ENCODE data around the gene STUM.

STUM gene

GRCh38 chr1:226545836-226546596 lies 2.5 kb upstream of the STUM start:
- Histone ChIP-seq H3K9me3 (ENCODE audit: control insufficient read depth, insufficient read depth, low read length) (no peaks in the 10 kb centered on the region), H3K9ac (ENCODE audit: low read depth, low read length) (no peak overlapping the region), H3K36me3 (ENCODE audit: insufficient read depth, low read length) (no peaks in the 10 kb centered on the region), H3K4me1 (ENCODE audit: insufficient read depth, low read length) (no peaks in the 10 kb centered on the region; the same call in 1 of the 2 replicates)

GRCh38 chr1:226546926-226547325 lies 1.6 kb upstream of the STUM start:
- no peaks in the 10 kb centered on the region; the same call in 1 of the 2 replicates for H3K4me1 ChIP-seq (ENCODE audit: insufficient read depth, low read length)
- no peaks in the 10 kb centered on the region for H3K9me3 ChIP-seq (ENCODE audit: control insufficient read depth, insufficient read depth, low read length)
- no peak overlapping the region for H3K9ac ChIP-seq (ENCODE audit: low read depth, low read length)
- no peaks in the 10 kb centered on the region for H3K36me3 ChIP-seq (ENCODE audit: insufficient read depth, low read length)

DNA sequence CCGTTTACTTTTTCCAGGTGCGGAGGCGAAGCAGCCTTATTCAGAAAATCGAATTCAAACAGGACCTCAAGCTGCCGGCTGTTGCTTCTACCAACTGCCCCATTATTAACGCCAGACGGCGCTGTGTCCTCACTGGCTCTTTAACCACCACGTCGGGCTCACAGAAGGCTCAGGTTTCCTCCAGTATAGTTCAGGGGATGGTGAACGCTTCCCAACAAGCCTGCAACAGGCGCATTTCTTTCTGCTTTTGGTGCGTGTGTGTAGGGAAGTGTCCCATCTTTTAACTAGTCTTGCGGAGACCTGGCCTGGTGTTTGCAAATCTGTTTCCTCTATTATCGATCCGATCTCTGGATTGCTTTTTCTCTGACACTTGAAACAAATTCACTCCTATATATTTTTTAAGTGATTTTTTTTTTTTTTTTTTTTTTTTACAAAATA lies 791 bp upstream of the STUM start:
- no peaks in the 10 kb centered on the region for H3K9me3 ChIP-seq (ENCODE audit: control insufficient read depth, insufficient read depth, low read length)
- no peaks in the 10 kb centered on the region; the same call in 1 of the 2 replicates for H3K4me1 ChIP-seq (ENCODE audit: insufficient read depth, low read length)
- H3K36me3 ChIP-seq (ENCODE audit: insufficient read depth, low read length), result no peaks in the 10 kb centered on the region
- peak overlapping the region; percentile 67; the same call in 1 of the 2 replicates for H3K9ac ChIP-seq (ENCODE audit: low read depth, low read length)

DNA sequence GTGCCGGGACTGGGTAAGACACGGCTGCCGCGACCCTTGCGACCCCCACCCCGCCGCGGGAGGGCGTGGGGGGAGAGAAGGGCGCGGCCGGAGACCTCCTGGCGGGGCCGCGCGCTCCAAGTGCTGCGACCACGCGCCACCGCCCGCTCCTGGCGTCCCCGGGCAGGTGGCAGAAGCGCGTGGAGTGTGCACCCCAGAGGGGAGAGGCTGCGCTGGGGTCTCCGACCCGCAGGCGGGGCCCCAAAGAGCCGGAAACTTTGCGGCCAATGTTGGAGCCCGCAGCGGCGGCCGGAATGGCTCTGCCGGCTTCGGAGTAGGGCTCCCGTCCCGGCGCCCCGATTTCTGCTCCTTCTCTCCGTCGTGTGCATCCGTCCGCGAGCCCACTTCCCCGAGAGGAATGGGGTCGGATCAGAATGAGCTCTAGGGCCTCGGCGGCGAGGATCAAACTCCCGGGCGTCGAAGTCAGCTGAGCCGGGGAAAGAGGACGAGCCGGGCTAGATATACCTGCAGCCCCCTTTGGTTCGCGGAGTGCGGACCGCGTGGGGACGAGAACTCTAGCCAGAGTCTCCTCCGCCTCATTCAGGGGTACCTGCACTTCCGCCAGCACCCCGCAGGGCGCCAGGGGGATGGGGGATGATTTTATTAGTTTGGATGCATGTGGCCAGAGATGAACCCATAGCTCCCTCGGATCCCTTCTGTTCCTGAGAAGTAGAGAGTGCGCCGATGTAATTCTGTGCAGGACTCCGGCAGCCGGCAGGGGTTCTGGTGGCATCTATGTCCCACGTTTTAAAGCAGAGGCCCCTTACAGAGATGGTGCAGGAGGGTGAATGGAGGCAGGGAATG lies 751 bp downstream of the STUM start:
- peak overlapping the region; percentile 55; the same call in 1 of the 2 replicates for H3K9ac ChIP-seq (ENCODE audit: low read depth, low read length)
- H3K36me3 ChIP-seq (ENCODE audit: insufficient read depth, low read length), result no peaks in the 10 kb centered on the region
- no peaks in the 10 kb centered on the region; the same call in 1 of the 2 replicates for H3K4me1 ChIP-seq (ENCODE audit: insufficient read depth, low read length)
- no peaks in the 10 kb centered on the region for H3K9me3 ChIP-seq (ENCODE audit: control insufficient read depth, insufficient read depth, low read length)

GRCh38 chr1:226549937-226550671 lies 1.5 kb downstream of the STUM start:
- H3K9me3 ChIP-seq (ENCODE audit: control insufficient read depth, insufficient read depth, low read length), result no peaks in the 10 kb centered on the region

GRCh38 chr1:226550672-226551041 lies 2.1 kb downstream of the STUM start:
- H3K36me3 ChIP-seq (ENCODE audit: insufficient read depth, low read length), result no peaks in the 10 kb centered on the region
- H3K4me1 ChIP-seq (ENCODE audit: insufficient read depth, low read length), result no peaks in the 10 kb centered on the region; the same call in 1 of the 2 replicates
- no peaks in the 10 kb centered on the region for H3K9me3 ChIP-seq (ENCODE audit: control insufficient read depth, insufficient read depth, low read length)
- H3K9ac ChIP-seq (ENCODE audit: low read depth, low read length), result no peak overlapping the region

More at GRCh38 chr1:226549937-226550671, 1.5 kb downstream of the STUM start:
- Histone ChIP-seq H3K4me1 (ENCODE audit: insufficient read depth, low read length) (no peaks in the 10 kb centered on the region; the same call in 1 of the 2 replicates), H3K36me3 (ENCODE audit: insufficient read depth, low read length) (no peaks in the 10 kb centered on the region), H3K9ac (ENCODE audit: low read depth, low read length) (peak overlapping the region; percentile 55; the same call in 1 of the 2 replicates)

DNA sequence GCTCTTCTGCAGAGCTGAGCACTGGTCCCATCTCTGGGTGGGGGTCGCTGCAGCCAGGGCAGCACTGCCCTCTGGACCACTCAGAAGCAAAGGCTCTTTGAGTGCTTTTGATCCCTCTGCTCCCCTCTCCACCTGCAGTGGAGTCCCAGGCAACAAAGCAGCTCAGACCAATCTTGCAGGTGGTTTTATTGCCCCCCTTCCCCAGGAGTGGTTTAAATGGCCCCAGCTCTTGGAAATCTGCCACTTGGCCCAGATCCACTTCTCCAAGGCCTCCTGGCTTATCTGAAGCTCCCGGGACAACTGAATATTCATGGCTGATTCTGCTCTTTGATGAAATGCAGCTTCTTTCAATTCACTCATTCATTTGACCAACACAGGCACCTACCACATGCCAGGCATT lies 2.7 kb downstream of the STUM start:
- Histone ChIP-seq H3K4me1 (ENCODE audit: insufficient read depth, low read length) (no peaks in the 10 kb centered on the region; the same call in 1 of the 2 replicates), H3K9ac (ENCODE audit: low read depth, low read length) (no peak overlapping the region), H3K9me3 (ENCODE audit: control insufficient read depth, insufficient read depth, low read length) (no peaks in the 10 kb centered on the region)

GRCh38 chr1:226552061-226552460 lies 3.5 kb downstream of the STUM start:
- H3K9me3 ChIP-seq (ENCODE audit: control insufficient read depth, insufficient read depth, low read length), result no peaks in the 10 kb centered on the region
- H3K4me1 ChIP-seq (ENCODE audit: insufficient read depth, low read length), result no peaks in the 10 kb centered on the region; the same call in 1 of the 2 replicates
- H3K9ac ChIP-seq (ENCODE audit: low read depth, low read length), result no peak overlapping the region
- H3K36me3 ChIP-seq (ENCODE audit: insufficient read depth, low read length), result no peaks in the 10 kb centered on the region

More for the DNA sequence above, 2.7 kb downstream of the STUM start:
- no peaks in the 10 kb centered on the region for H3K36me3 ChIP-seq (ENCODE audit: insufficient read depth, low read length)

GRCh38 chr1:226553266-226553923 lies 4.8 kb downstream of the STUM start:
- H3K9ac ChIP-seq (ENCODE audit: low read depth, low read length), result no peak overlapping the region
- no peaks in the 10 kb centered on the region for H3K36me3 ChIP-seq (ENCODE audit: insufficient read depth, low read length)
- H3K4me1 ChIP-seq (ENCODE audit: insufficient read depth, low read length), result no peaks in the 10 kb centered on the region; the same call in 1 of the 2 replicates
- no peaks in the 10 kb centered on the region for H3K9me3 ChIP-seq (ENCODE audit: control insufficient read depth, insufficient read depth, low read length)

GRCh38 chr1:226553924-226554282 lies 5.3 kb downstream of the STUM start:
- Histone ChIP-seq H3K9ac (ENCODE audit: low read depth, low read length) (no peak overlapping the region), H3K4me1 (ENCODE audit: insufficient read depth, low read length) (no peaks in the 10 kb centered on the region; the same call in 1 of the 2 replicates), H3K9me3 (ENCODE audit: control insufficient read depth, insufficient read depth, low read length) (no peaks in the 10 kb centered on the region)

DNA sequence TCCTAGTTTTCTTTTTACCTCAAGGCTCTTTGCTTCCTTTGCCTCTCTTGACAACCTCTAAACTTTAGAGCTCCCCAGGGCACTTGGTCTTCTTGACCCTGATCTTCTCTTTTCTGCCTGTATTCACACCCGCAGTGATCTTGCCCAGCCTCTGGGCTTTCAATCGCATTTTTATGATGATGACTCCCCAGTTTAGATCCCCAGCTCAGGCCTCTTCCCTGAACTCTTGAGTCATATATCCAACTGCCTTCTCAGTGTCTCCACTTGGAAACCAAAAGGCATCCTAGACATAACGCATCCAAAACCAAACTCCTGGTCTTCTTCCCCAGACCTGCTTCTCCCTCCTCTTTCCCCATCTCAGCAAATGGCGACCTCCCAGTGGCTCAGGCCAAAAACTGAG lies 6.5 kb downstream of the STUM start:
- no peaks in the 10 kb centered on the region for H3K9me3 ChIP-seq (ENCODE audit: control insufficient read depth, insufficient read depth, low read length)
- no peaks in the 10 kb centered on the region; the same call in 1 of the 2 replicates for H3K4me1 ChIP-seq (ENCODE audit: insufficient read depth, low read length)
- H3K36me3 ChIP-seq (ENCODE audit: insufficient read depth, low read length), result no peaks in the 10 kb centered on the region
- no peak overlapping the region for H3K9ac ChIP-seq (ENCODE audit: low read depth, low read length)

More at GRCh38 chr1:226553924-226554282, 5.3 kb downstream of the STUM start:
- no peaks in the 10 kb centered on the region for H3K36me3 ChIP-seq (ENCODE audit: insufficient read depth, low read length)

DNA sequence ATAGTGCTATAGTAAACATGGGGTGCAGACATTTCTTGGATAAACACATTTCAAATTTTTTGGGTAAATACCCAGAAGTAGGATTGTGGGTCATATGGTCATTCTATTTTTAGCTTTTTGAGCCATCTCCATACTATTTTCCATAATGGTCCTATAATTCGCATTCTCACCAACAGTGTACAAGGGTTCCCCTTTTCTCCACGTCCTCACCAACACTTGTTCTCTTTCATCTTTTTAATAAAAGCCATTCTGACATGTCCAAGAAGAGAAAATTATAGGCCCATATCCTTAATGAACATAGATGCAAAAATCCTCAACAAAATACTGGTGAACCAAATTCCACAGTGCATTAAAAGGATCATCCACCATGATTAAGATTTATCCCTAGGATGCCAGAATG lies 8.9 kb downstream of the STUM start:
- Histone ChIP-seq H3K9ac (ENCODE audit: low read depth, low read length) (no peak overlapping the region), H3K4me1 (ENCODE audit: insufficient read depth, low read length) (no peaks in the 10 kb centered on the region), H3K9me3 (ENCODE audit: control insufficient read depth, insufficient read depth, low read length) (no peaks in the 10 kb centered on the region), H3K36me3 (ENCODE audit: insufficient read depth, low read length) (no peaks in the 10 kb centered on the region)

- no peaks in the 10 kb centered on the region for H3K36me3 ChIP-seq (ENCODE audit: insufficient read depth, low read length)
- H3K4me1 ChIP-seq (ENCODE audit: insufficient read depth, low read length), result no peaks in the 10 kb centered on the region
- no peak overlapping the region for H3K9ac ChIP-seq (ENCODE audit: low read depth, low read length)
- no peaks in the 10 kb centered on the region for H3K9me3 ChIP-seq (ENCODE audit: control insufficient read depth, insufficient read depth, low read length)
These were observed 9.6 kb downstream of the STUM start for GRCh38 chr1:226558036-226558650.
